ENCODE data around the gene ABHD8. TPM values are rescaled to one million over a fixed set of nuclear protein-coding genes. Genes with fewer than 3 reads are reported as not detected.

ABHD8 gene
- total RNA-seq, 4 donors from 2014 or later = 12.2 to 25.0 (median 19.8) TPM

DNA sequence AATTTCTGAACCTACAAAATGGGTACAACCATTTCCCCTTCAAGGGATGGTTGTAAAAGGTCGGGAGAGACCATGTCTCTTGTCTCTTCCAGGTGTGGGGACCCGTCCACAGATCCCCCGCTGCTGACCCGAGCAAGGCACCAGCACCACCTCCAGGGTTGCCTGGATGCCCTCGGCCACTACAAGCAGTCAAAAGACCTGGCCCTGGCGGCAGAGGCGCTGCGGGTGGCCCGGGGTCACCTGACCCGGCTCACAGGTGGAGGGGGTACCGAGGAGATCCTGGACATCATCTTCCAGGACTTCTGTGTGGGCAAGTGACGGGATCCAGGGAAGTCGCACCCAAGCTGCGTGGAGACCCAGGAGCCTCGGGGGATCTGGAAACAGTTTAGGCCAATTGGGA lies 38.2 kb upstream of the ABHD8 start:
- DNase-seq (no peak), ATAC-seq (no peak)
- in situ Hi-C loops (cut with MboI; ENCODE audit: low sequenced_read_pairs in 4 of 4) = loop anchor here in 1 of 4 donors (10.0 kb wide), 1 partner anchor 123 kb away; the partner anchor contains the start of gene NXNL1
- Histone ChIP-seq H3K36me3 (peaks cover 0 to 16% of the 10 kb centered on the region in 2 donors), H3K4me3 (no peak overlapping the region), H3K27ac (no peak overlapping the region), H3K9me3 (no peaks in the 10 kb centered on the region), H3K27me3 (no peaks in the 10 kb centered on the region), H3K4me1 (peaks cover 7 to 14% of the 10 kb centered on the region in 2 donors)
- intact Hi-C loops (cut with DNase I; ENCODE audit: low total_unique reads) = no loop called here
- TF ChIP-seq POLR2A (IDR thresholded peaks at IDR 0.05) = no peak
- TF ChIP-seq, protein P1, sequence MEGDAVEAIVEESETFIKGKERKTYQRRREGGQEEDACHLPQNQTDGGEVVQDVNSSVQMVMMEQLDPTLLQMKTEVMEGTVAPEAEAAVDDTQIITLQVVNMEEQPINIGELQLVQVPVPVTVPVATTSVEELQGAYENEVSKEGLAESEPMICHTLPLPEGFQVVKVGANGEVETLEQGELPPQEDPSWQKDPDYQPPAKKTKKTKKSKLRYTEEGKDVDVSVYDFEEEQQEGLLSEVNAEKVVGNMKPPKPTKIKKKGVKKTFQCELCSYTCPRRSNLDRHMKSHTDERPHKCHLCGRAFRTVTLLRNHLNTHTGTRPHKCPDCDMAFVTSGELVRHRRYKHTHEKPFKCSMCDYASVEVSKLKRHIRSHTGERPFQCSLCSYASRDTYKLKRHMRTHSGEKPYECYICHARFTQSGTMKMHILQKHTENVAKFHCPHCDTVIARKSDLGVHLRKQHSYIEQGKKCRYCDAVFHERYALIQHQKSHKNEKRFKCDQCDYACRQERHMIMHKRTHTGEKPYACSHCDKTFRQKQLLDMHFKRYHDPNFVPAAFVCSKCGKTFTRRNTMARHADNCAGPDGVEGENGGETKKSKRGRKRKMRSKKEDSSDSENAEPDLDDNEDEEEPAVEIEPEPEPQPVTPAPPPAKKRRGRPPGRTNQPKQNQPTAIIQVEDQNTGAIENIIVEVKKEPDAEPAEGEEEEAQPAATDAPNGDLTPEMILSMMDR (IDR thresholded peaks at IDR 0.05 in 4 of 5, conservative IDR thresholded peaks at IDR 0.05 in 1 of 5) = no peak

DNA sequence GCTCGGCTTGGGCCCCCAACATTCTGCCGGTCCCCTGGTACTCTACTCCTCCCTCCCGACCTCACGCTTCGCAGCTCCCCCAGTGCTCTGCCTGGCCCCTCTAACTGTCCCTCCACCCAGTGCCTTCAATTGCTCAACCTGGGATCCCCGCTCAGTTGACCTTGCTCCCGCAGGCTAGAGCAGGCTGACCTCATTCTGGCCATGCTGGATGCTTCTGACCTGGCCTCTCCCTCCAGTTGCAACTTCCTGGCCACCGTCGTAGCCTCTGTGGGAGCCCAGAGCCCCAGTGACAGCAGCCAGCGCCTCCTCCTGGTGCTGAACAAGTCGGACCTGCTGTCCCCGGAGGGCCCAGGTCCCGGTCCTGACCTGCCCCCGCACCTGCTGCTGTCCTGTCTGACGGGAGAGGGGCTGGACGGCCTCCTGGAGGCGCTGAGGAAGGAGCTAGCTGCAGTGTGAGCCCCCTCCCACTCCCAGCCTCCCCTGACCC lies 37.7 kb upstream of the ABHD8 start:
- Histone ChIP-seq H3K9me3 (no peaks in the 10 kb centered on the region), H3K4me1 (peaks cover 9 to 14% of the 10 kb centered on the region in 2 donors), H3K4me3 (no peak overlapping the region), H3K27me3 (no peaks in the 10 kb centered on the region), H3K27ac (no peak overlapping the region), H3K36me3 (peaks cover 0 to 16% of the 10 kb centered on the region in 2 donors)
- intact Hi-C loops (cut with DNase I; ENCODE audit: low total_unique reads) (no loop called here), in situ Hi-C loops (cut with MboI; ENCODE audit: low sequenced_read_pairs in 4 of 4) (loop anchor here in 1 of 4 donors (10.0 kb wide), 1 partner anchor 124 kb away; the partner anchor contains the start of gene NXNL1)
- no peak for ATAC-seq
- no peak for DNase-seq
- TF ChIP-seq POLR2A (IDR thresholded peaks at IDR 0.05) = no peak
- TF ChIP-seq, protein P1 (IDR thresholded peaks at IDR 0.05 in 4 of 5, conservative IDR thresholded peaks at IDR 0.05 in 1 of 5) = no peak

DNA sequence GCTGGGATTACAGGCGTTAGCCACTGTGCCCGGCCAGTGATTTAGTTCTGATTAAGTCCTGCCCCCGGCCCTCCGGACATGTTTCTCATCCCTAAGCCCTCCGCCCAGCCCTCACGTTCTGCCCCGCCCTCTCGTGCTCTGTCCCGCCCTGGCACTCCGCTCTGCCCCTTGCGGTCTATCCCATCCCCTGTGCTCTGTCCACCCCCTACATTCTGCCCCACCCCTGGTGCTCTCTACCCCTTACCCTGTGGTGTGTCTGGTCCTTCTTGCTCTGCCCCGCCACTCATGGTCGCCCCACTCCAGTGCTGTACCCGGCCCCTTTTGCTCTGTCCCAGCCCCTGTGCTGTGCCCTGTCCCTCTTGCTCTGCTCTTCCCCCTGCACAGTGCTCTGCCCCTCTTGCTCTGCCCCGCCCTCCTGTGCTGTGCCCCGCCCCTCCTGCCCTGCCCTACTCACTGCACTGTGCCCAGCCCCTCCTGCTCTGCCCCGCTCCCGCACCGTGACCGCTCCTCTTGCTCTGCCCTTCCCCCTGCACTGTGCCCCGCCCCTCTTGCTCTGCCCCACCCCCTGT lies 37.2 kb upstream of the ABHD8 start:
- TF ChIP-seq, protein P1 (IDR thresholded peaks at IDR 0.05 in 4 of 5, conservative IDR thresholded peaks at IDR 0.05 in 1 of 5) = no peak
- TF ChIP-seq POLR2A (IDR thresholded peaks at IDR 0.05) = no peak
- H3K36me3 ChIP-seq = peaks cover 0 to 16% of the 10 kb centered on the region in 2 donors
- no peak for DNase-seq
- H3K27me3 ChIP-seq = no peaks in the 10 kb centered on the region
- intact Hi-C loops (cut with DNase I; ENCODE audit: low total_unique reads) = no loop called here
- H3K27ac ChIP-seq = no peak overlapping the region
- in situ Hi-C loops (cut with MboI; ENCODE audit: low sequenced_read_pairs in 4 of 4) = loop anchor here in 1 of 4 donors (10.0 kb wide), 1 partner anchor 124 kb away; the partner anchor contains the start of gene NXNL1
- no peaks in the 10 kb centered on the region for H3K9me3 ChIP-seq
- H3K4me1 ChIP-seq = peaks cover 14 to 16% of the 10 kb centered on the region in 2 donors
- no peak for ATAC-seq
- H3K4me3 ChIP-seq = no peak overlapping the region

DNA sequence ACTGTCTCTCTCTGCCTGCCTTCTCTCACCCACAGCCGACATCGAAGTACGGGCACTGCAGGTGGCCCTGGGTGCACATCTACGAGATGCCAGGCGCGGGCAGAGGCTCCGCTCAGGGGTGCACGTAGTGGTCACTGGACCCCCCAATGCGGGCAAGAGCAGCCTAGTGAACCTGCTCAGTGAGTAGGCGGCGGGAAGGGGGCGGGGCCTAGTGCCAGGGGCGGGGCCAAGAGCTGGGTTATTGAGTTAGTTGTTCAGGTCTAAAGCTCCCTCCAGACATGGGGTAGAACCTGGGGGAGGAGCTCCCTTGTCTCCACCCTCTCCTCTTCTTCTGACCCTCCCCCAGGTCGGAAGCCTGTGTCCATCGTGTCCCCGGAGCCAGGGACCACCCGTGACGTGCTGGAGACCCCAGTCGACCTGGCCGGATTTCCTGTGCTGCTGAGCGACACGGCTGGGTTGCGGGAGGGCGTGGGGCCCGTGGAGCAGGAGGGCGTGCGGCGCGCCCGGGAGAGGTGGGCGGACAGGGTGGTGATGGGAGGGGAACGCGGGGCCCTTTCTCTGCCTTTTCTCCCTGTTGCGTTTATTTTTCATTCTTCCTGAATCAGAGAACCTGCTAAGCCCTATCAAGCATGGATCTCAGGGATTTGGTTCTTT lies 36.0 kb upstream of the ABHD8 start:
- ATAC-seq (no peak), DNase-seq (no peak)
- Histone ChIP-seq H3K4me1 (peaks cover 19 to 22% of the 10 kb centered on the region in 2 donors), H3K27me3 (no peaks in the 10 kb centered on the region), H3K9me3 (no peaks in the 10 kb centered on the region), H3K4me3 (no peak overlapping the region), H3K36me3 (peaks cover 0 to 16% of the 10 kb centered on the region in 2 donors), H3K27ac (no peak overlapping the region)
- in situ Hi-C loops (cut with MboI; ENCODE audit: low sequenced_read_pairs in 4 of 4) = no loop called here
- intact Hi-C loops (cut with DNase I; ENCODE audit: low total_unique reads) = loop anchor here (5.0 to 10.0 kb wide), 2 partner anchors 173 to 216 kb away; partner anchors contain the start of genes COLGALT1 and PGLS
- TF ChIP-seq POLR2A (IDR thresholded peaks at IDR 0.05) = no peak
- TF ChIP-seq, protein P1 (IDR thresholded peaks at IDR 0.05 in 4 of 5, conservative IDR thresholded peaks at IDR 0.05 in 1 of 5) = no peak
